HepG2 (cell line): ENCODE measurements around the gene CHRNG. TPM values are rescaled to one million over a fixed set of nuclear protein-coding genes. Genes with fewer than 3 reads are reported as not detected.

Experiments
- FOXC1 ChIP-seq: sonication (generic); formaldehyde crosslinking; IDR thresholded peaks from 2 replicates; pipeline ENCODE4 v1.8.0; 2022; ENCODE audit warnings: mild to moderate bottlenecking, missing genetic modification reagents, borderline replicate concordance
- LCORL ChIP-seq, 2 experiments: fragments of 450-650 bp in 1 of 2; sonication (generic) in 1 of 2; formaldehyde crosslinking in 1 of 2; IDR thresholded peaks; 2 replicates each; pipeline versions ENCODE4 v1.5.0 to v1.6.1; 2017 to 2020; ENCODE audit warnings: antibody characterized with exemption in 1 of 2, missing genetic modification reagents in 1 of 2
- MAFF ChIP-seq: IDR thresholded peaks from 2 replicates; pipeline ENCODE4 v1.6.1; 2011; ENCODE audit warnings: low read depth, low read length, improper control_type of control experiment
- NCOA1 ChIP-seq: sonication (generic); formaldehyde crosslinking; IDR thresholded peaks from 2 replicates; pipeline ENCODE4 v1.9.0; 2021; ENCODE audit warnings: missing genetic modification reagents
- NR1H2 ChIP-seq: sonication (generic); formaldehyde crosslinking; IDR thresholded peaks from 2 replicates; pipeline ENCODE4 v1.8.1; 2022; ENCODE audit warnings: low read depth, missing genetic modification reagents, borderline replicate concordance
- PRMT3 ChIP-seq: sonication (generic); formaldehyde crosslinking; IDR thresholded peaks from 2 replicates; pipeline ENCODE4 v1.8.1; 2022; ENCODE audit warnings: low read depth, mild to moderate bottlenecking, moderate library complexity, missing genetic modification reagents, borderline replicate concordance
- YEATS4 ChIP-seq: sonication (generic); formaldehyde crosslinking; IDR thresholded peaks from 2 replicates; pipeline ENCODE4 v1.4.0; 2020; ENCODE audit warnings: missing genetic modification reagents, borderline replicate concordance
- ZFY ChIP-seq: sonication (generic); formaldehyde crosslinking; IDR thresholded peaks from 2 replicates; pipeline ENCODE4 v1.4.0; 2020; ENCODE audit warnings: missing genetic modification reagents
- ZNF253 ChIP-seq: sonication (generic); formaldehyde crosslinking; IDR thresholded peaks from 2 replicates; pipeline ENCODE4 v1.8.0; 2022; ENCODE audit warnings: mild to moderate bottlenecking, missing genetic modification reagents, borderline replicate concordance
- ZNF329 ChIP-seq: sonication (generic); formaldehyde crosslinking; IDR thresholded peaks from 2 replicates; pipeline ENCODE4 v1.9.0; 2021; ENCODE audit warnings: low read depth, mild to moderate bottlenecking, missing genetic modification reagents
- ZNF337 ChIP-seq: sonication (generic); formaldehyde crosslinking; IDR thresholded peaks from 2 replicates; pipeline ENCODE4 v1.5.1; 2020; ENCODE audit warnings: missing genetic modification reagents, low read depth, mild to moderate bottlenecking, borderline replicate concordance
- ZNF549 ChIP-seq: sonication (generic); formaldehyde crosslinking; IDR thresholded peaks from 2 replicates; pipeline ENCODE4 v1.5.0; 2020; ENCODE audit warnings: missing genetic modification reagents
- ZNF563 ChIP-seq: sonication (generic); formaldehyde crosslinking; IDR thresholded peaks from 2 replicates; pipeline ENCODE4 v1.8.0; 2022; ENCODE audit warnings: mild to moderate bottlenecking, moderate library complexity, missing genetic modification reagents
- ZNF598 ChIP-seq: sonication (generic); formaldehyde crosslinking; IDR thresholded peaks from 2 replicates; pipeline ENCODE4 v1.5.1; 2020; ENCODE audit warnings: mild to moderate bottlenecking, missing genetic modification reagents, borderline replicate concordance
- ZNF629 ChIP-seq: sonication (generic); formaldehyde crosslinking; conservative IDR thresholded peaks from 2 replicates; pipeline ENCODE4 v1.5.0; 2020; ENCODE audit warnings: missing genetic modification reagents
- ZNF841 ChIP-seq: sonication (generic); formaldehyde crosslinking; IDR thresholded peaks from 2 replicates; pipeline ENCODE4 v1.8.1; 2023; ENCODE audit warnings: missing genetic modification reagents, borderline replicate concordance
- polyA plus RNA-seq, 8 experiments: library from polyadenylated mRNA; depleted of rRNA in 3 of 8; stranded (reverse) in 7 of 8; unstranded in 1 of 8; fragments of >200 nt; fragmentation: Illumina TruSeq in 4 of 8; extraction: Trizol in 4 of 8; gene quantifications; 2 replicates each; pipeline versions ENCODE4 v1.2.1 to v1.2.3, GENCODE V29; 2011 to 2016; ENCODE audit warnings: low read depth in 4 of 8, missing spikeins in 1 of 8, mixed read lengths in 1 of 8; ENCODE audit not compliant: insufficient read depth in 1 of 8
- total RNA-seq, 5 experiments: library from RNA; depleted of rRNA; stranded (reverse); fragments of >200 nt; fragmentation: Illumina TruSeq; extraction: Trizol; gene quantifications; 2 replicates each; pipeline ENCODE4 v1.2.3, GENCODE V29; 2016; ENCODE audit warnings: low read depth in 1 of 5
- TF ChIP-seq, protein P1 (sequence below): sonication (generic); formaldehyde crosslinking; IDR thresholded peaks from 2 replicates; pipeline ENCODE4 v1.4.0; 2020; ENCODE audit warnings: mild to moderate bottlenecking, missing genetic modification reagents, borderline replicate concordance
- TF ChIP-seq, protein P2 (sequence below): sonication (generic); formaldehyde crosslinking; IDR thresholded peaks from 2 replicates; pipeline ENCODE4 v1.5.0; 2020; ENCODE audit warnings: missing genetic modification reagents
- TF ChIP-seq, protein P3 (sequence below): sonication (generic); formaldehyde crosslinking; IDR thresholded peaks from 2 replicates; pipeline ENCODE4 v1.4.0; 2020; ENCODE audit warnings: missing genetic modification reagents
- TF ChIP-seq, protein P4 (sequence below): sonication (generic); formaldehyde crosslinking; IDR thresholded peaks from 2 replicates; pipeline ENCODE4 v1.8.1; 2023; ENCODE audit warnings: mild to moderate bottlenecking, missing genetic modification reagents, borderline replicate concordance
- TF ChIP-seq, protein P5 (sequence below): sonication (generic); formaldehyde crosslinking; IDR thresholded peaks from 2 replicates; pipeline ENCODE4 v1.8.0; 2022; ENCODE audit warnings: missing genetic modification reagents, mild to moderate bottlenecking, borderline replicate concordance

Gene CHRNG
- total and polyA plus RNA-seq, 2 of the 13 experiments (the other 11 are each of a cell fraction or from before 2014, with no cell fraction given), result not detected

DNA sequence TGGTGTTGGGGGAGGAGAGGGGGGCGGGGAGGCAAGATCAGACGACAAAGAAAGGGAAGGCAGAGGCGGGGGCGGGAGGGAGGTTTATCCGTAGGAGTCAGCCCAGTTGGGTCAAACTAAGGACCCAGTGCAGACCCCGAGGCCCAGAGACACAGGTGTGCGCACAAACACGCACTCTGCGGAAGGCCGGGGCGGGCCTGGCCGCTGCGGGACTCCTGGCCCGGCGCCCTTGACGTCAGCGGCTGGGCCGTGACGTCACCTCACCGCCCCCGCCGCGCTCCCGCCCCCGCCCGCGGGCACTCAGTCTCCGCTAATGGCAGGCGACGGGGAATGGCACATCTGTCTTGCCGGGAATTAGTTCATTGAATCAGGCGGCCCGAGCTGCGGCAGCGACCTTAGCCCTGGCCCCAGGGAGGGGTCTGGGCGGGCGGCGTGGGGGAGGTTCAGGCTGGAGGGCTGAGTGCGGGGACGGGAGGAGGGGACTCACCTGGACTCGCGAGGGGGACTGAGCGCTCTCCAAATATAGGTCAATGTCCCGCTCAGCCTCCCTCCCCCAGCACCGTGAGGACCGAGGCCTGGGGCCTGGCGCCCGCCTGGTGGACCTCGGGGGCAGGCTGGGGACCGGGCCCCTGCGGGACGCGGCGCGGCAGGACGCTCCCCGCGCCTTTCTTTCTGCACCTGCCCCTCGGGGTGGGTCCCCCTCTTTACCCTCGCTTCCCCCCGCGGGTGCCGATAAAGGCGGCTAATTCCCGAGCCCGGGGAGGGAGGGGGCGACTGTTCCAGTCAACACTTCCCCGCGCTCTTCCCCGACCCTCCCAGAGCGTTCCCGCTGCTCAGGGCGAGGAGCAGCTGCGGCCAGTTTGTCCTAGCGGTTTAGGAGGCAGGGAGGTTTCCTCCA lies 36.3 kb upstream of the CHRNG start (continued):
- TF ChIP-seq, protein P1, sequence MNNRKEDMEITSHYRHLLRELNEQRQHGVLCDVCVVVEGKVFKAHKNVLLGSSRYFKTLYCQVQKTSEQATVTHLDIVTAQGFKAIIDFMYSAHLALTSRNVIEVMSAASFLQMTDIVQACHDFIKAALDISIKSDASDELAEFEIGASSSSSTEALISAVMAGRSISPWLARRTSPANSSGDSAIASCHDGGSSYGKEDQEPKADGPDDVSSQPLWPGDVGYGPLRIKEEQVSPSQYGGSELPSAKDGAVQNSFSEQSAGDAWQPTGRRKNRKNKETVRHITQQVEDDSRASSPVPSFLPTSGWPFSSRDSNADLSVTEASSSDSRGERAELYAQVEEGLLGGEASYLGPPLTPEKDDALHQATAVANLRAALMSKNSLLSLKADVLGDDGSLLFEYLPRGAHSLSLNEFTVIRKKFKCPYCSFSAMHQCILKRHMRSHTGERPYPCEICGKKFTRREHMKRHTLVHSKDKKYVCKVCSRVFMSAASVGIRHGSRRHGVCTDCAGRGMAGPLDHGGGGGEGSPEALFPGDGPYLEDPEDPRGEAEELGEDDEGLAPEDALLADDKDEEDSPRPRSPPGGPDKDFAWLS (CRISPR knock-in tag), result no peak
- no peak for TF ChIP-seq ZFY
- no peak for TF ChIP-seq ZNF598 (CRISPR knock-in tag)
- no peak for TF ChIP-seq MAFF
- no peak for TF ChIP-seq PRMT3 (CRISPR knock-in tag)
- TF ChIP-seq ZNF253, result no peak
- no peak for TF ChIP-seq ZNF629
- TF ChIP-seq FOXC1 (CRISPR knock-in tag), result peak; percentile 39; the same call in 1 of the 2 replicates
- no peak for TF ChIP-seq NR1H2 (CRISPR knock-in tag)
- TF ChIP-seq, protein P2, sequence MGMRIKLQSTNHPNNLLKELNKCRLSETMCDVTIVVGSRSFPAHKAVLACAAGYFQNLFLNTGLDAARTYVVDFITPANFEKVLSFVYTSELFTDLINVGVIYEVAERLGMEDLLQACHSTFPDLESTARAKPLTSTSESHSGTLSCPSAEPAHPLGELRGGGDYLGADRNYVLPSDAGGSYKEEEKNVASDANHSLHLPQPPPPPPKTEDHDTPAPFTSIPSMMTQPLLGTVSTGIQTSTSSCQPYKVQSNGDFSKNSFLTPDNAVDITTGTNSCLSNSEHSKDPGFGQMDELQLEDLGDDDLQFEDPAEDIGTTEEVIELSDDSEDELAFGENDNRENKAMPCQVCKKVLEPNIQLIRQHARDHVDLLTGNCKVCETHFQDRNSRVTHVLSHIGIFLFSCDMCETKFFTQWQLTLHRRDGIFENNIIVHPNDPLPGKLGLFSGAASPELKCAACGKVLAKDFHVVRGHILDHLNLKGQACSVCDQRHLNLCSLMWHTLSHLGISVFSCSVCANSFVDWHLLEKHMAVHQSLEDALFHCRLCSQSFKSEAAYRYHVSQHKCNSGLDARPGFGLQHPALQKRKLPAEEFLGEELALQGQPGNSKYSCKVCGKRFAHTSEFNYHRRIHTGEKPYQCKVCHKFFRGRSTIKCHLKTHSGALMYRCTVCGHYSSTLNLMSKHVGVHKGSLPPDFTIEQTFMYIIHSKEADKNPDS (CRISPR knock-in tag), result no peak
- no peak for TF ChIP-seq NCOA1
- no peak for TF ChIP-seq YEATS4 (CRISPR knock-in tag)
- TF ChIP-seq, protein P3, sequence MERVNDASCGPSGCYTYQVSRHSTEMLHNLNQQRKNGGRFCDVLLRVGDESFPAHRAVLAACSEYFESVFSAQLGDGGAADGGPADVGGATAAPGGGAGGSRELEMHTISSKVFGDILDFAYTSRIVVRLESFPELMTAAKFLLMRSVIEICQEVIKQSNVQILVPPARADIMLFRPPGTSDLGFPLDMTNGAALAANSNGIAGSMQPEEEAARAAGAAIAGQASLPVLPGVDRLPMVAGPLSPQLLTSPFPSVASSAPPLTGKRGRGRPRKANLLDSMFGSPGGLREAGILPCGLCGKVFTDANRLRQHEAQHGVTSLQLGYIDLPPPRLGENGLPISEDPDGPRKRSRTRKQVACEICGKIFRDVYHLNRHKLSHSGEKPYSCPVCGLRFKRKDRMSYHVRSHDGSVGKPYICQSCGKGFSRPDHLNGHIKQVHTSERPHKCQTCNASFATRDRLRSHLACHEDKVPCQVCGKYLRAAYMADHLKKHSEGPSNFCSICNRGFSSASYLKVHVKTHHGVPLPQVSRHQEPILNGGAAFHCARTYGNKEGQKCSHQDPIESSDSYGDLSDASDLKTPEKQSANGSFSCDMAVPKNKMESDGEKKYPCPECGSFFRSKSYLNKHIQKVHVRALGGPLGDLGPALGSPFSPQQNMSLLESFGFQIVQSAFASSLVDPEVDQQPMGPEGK, result peak; percentile 61
- TF ChIP-seq ZNF563 (CRISPR knock-in tag), result no peak
- no peak for TF ChIP-seq LCORL (IDR thresholded peaks at IDR 0.05)
- 0 out of 2 replicates have a peak, but pooled peaks have one; percentile 18 for TF ChIP-seq LCORL (CRISPR knock-in tag; IDR thresholded peaks at IDR 0.05)
- TF ChIP-seq, protein P4, sequence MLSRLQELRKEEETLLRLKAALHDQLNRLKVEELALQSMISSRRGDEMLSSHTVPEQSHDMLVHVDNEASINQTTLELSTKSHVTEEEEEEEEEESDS, result no peak
- no peak for TF ChIP-seq ZNF329 (CRISPR knock-in tag)
- TF ChIP-seq, protein P5, sequence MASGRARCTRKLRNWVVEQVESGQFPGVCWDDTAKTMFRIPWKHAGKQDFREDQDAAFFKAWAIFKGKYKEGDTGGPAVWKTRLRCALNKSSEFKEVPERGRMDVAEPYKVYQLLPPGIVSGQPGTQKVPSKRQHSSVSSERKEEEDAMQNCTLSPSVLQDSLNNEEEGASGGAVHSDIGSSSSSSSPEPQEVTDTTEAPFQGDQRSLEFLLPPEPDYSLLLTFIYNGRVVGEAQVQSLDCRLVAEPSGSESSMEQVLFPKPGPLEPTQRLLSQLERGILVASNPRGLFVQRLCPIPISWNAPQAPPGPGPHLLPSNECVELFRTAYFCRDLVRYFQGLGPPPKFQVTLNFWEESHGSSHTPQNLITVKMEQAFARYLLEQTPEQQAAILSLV (CRISPR knock-in tag), result peak; percentile 58; the same call in 1 of the 2 replicates
- TF ChIP-seq ZNF841 (CRISPR knock-in tag), result no peak
- TF ChIP-seq ZNF549 (CRISPR knock-in tag), result no peak
- TF ChIP-seq ZNF337 (CRISPR knock-in tag), result no peak
